ENCODE measurements around the gene AKAP8L. TPM values are rescaled to one million over a fixed set of nuclear protein-coding genes. Genes with fewer than 3 reads are reported as not detected.
"Not testable (repeated sequence)": the region's sequence is repeated elsewhere in the genome, so short reads cannot be mapped to it uniquely, and the experiment has no call there.

Gene AKAP8L
- total and polyA plus RNA-seq, 10 donors: 41.2 to 236 (median 136) TPM

DNA sequence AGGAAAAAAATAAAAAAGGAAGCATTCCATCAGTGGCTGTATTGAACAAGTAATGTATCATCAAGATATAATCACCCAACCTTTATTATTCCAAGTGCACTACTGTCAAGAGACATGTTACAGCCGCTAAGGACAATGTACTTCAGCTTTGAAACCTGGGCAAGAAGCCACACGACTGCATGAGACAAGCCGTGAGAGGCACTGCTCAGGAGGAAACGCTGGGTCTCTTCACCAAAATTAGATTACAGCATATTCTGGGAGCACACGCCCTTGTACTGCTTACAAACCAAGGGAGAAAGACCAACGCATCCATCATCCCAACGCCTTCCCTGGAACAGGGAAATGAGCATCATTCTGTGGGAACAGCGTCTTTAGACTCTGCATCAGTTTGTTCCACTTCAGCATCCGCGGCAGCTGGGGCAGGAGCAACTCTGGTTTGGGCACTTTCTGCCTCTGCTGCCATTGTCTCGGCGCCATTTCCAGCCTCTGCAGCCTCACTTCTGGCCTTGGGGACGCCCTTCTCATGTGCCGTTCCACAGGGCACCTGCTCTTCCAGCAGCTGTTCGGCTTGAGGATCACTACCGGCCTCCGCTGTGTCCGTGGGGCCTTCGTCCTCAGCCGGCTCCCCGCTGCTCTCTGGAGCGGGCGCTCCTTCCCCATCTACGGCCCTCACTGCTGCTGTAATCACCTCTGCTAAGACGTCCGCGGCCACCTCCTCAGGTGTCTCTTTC, 64.1 kb downstream of the AKAP8L start:
- intact Hi-C loops (cut with DNase I; ENCODE audit: low total_unique reads): no loop called here
- 88 to 93% (median 92%) methylated on average over 27 of the region's 27 CpGs for WGBS, 5 donors
- Histone ChIP-seq H3K27me3 (replicated peaks in 1 of 7) (no peaks in the 10 kb centered on the region), H3K4me3 (no peak overlapping the region), H3K4me1 (peaks cover 0 to 4% (median under 1%) of the 10 kb centered on the region in 6 donors), H3K36me3 (peaks cover 0 to 98% (median 71%) of the 10 kb centered on the region in 6 donors), H3K27ac (no peak overlapping the region), H3K9me3 (no peaks in the 10 kb centered on the region)
- TF ChIP-seq, protein P1, sequence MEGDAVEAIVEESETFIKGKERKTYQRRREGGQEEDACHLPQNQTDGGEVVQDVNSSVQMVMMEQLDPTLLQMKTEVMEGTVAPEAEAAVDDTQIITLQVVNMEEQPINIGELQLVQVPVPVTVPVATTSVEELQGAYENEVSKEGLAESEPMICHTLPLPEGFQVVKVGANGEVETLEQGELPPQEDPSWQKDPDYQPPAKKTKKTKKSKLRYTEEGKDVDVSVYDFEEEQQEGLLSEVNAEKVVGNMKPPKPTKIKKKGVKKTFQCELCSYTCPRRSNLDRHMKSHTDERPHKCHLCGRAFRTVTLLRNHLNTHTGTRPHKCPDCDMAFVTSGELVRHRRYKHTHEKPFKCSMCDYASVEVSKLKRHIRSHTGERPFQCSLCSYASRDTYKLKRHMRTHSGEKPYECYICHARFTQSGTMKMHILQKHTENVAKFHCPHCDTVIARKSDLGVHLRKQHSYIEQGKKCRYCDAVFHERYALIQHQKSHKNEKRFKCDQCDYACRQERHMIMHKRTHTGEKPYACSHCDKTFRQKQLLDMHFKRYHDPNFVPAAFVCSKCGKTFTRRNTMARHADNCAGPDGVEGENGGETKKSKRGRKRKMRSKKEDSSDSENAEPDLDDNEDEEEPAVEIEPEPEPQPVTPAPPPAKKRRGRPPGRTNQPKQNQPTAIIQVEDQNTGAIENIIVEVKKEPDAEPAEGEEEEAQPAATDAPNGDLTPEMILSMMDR (IDR thresholded peaks at IDR 0.05 in 8 of 11, conservative IDR thresholded peaks at IDR 0.05 in 3 of 11): no peak
- no peak for TF ChIP-seq POLR2A (IDR thresholded peaks at IDR 0.05)
- TF ChIP-seq POLR2AphosphoS5 (IDR thresholded peaks at IDR 0.05): peak in 2 of 3 donors; percentile 36 to 73
- no peak for DNase-seq

DNA sequence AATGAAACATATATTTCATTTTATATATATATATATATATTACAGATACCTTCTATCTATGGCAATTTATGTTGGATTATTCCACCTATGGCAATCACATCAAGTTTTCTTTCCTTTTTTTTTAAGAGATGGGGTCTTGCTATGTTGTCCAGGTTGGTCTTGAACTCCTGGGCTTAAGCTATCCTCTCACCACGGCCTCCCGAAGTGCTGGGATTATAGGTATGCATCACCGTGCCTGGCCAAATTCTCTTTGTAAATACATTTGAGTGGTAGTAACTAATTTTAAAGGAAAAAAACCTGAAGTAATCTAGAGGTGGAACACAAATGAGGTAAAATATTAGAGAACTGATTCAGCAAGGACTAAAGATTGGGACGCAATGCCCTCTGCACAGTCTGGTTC, 64.9 kb downstream of the AKAP8L start:
- intact Hi-C loops (cut with DNase I; ENCODE audit: low total_unique reads): no loop called here
- WGBS, 5 donors: 47 to 91% (median 85%) methylated on average over 4 of the region's 4 CpGs

GRCh38 chr19:15352535-15352934, 66.3 kb downstream of the AKAP8L start:
- H3K9me3 ChIP-seq; H3K4me3 ChIP-seq; DNase-seq; intact Hi-C loops (cut with DNase I; ENCODE audit: low total_unique reads); H3K27ac ChIP-seq; H3K27me3 ChIP-seq (replicated peaks in 1 of 7): not testable (repeated sequence)
- peaks cover 0 to 83% (median 49%) of the 10 kb centered on the region in 6 donors for H3K36me3 ChIP-seq
- H3K4me1 ChIP-seq: peaks cover 0 to 11% (median 0%) of the 10 kb centered on the region in 6 donors
- WGBS, 5 donors: 83 to 95% (median 87%) methylated on average over 8 of the region's 8 CpGs

More for the DNA sequence above, 64.9 kb downstream of the AKAP8L start:
- Histone ChIP-seq H3K36me3 (peaks cover 0 to 90% (median 62%) of the 10 kb centered on the region in 6 donors), H3K4me3 (no peak overlapping the region), H3K27ac (no peak overlapping the region), H3K27me3 (replicated peaks in 1 of 7) (no peaks in the 10 kb centered on the region), H3K4me1 (peaks cover 0 to 5% (median 0%) of the 10 kb centered on the region in 6 donors), H3K9me3 (no peaks in the 10 kb centered on the region)
- DNase-seq: no peak
- TF ChIP-seq POLR2AphosphoS5 (IDR thresholded peaks at IDR 0.05): no peak
- TF ChIP-seq, protein P1 (IDR thresholded peaks at IDR 0.05 in 8 of 11, conservative IDR thresholded peaks at IDR 0.05 in 3 of 11): no peak
- TF ChIP-seq POLR2A (IDR thresholded peaks at IDR 0.05): no peak

GRCh38 chr19:15341328-15341727, 77.5 kb downstream of the AKAP8L start:
- DNase-seq: peak; percentile 16
- intact Hi-C loops (cut with DNase I; ENCODE audit: low total_unique reads); H3K4me1 ChIP-seq; H3K27ac ChIP-seq; H3K4me3 ChIP-seq; H3K27me3 ChIP-seq (replicated peaks in 1 of 7); H3K9me3 ChIP-seq: not testable (repeated sequence)
- peaks cover 0 to 69% (median 11%) of the 10 kb centered on the region in 6 donors for H3K36me3 ChIP-seq
- 97 to 98% (median 98%) methylated on average over 11 of the region's 11 CpGs for WGBS, 5 donors

- DNase-seq: no peak
- 89 to 100% (median 96%) methylated on average over 4 of the region's 4 CpGs for WGBS, 5 donors
- TF ChIP-seq POLR2AphosphoS5 (IDR thresholded peaks at IDR 0.05) (no peak), POLR2A (IDR thresholded peaks at IDR 0.05) (no peak)
- TF ChIP-seq, protein P1 (IDR thresholded peaks at IDR 0.05 in 8 of 11, conservative IDR thresholded peaks at IDR 0.05 in 3 of 11): no peak
These were observed 78.7 kb downstream of the AKAP8L start for GRCh38 chr19:15340086-15340485.

More at GRCh38 chr19:15340086-15340485, 78.7 kb downstream of the AKAP8L start:
- intact Hi-C loops (cut with DNase I; ENCODE audit: low total_unique reads): no loop called here
- no peak overlapping the region for H3K4me3 ChIP-seq
- no peak overlapping the region for H3K27ac ChIP-seq
- peaks cover 0 to 9% (median 0%) of the 10 kb centered on the region in 6 donors for H3K4me1 ChIP-seq
- H3K9me3 ChIP-seq: no peaks in the 10 kb centered on the region
- no peaks in the 10 kb centered on the region for H3K27me3 ChIP-seq (replicated peaks in 1 of 7)
- peaks cover 0 to 66% (median 11%) of the 10 kb centered on the region in 6 donors for H3K36me3 ChIP-seq

All from spleen (tissue), 11 donors.